Testis (tissue), 3 donors: ENCODE results near the gene SKAP1. TPM values are rescaled to one million over a fixed set of nuclear protein-coding genes. Genes with fewer than 3 reads are reported as not detected.

Source experiments
- DNase-seq: peaks from one replicate; pipeline ENCODE4 v3.0.0-alpha.2; 2019
- H3K27ac ChIP-seq, 2 donors: fragments of 200-600 bp; sonication (generic); one replicate each; pipeline ENCODE4 v1.5.1; 2019
- H3K27me3 ChIP-seq: fragments of 200-600 bp; sonication (generic); one replicate; pipeline ENCODE4 v1.5.1; 2019
- H3K36me3 ChIP-seq: fragments of 200-600 bp; sonication (generic); one replicate; pipeline ENCODE4 v1.5.1; 2017; ENCODE audit warnings: low read depth; ENCODE audit errors: missing control alignments
- H3K4me1 ChIP-seq: fragments of 200-600 bp; sonication (generic); one replicate; pipeline ENCODE4 v1.5.1; 2019
- H3K4me3 ChIP-seq, 2 donors: fragments of 200-600 bp; sonication (generic); one replicate each; pipeline ENCODE4 v1.5.1; 2017 to 2019
- H3K9me3 ChIP-seq: fragments of 200-600 bp; sonication (generic); one replicate; pipeline ENCODE4 v1.5.1; 2017
- CTCF ChIP-seq, 3 experiments: fragments of 450-650 bp in 2 of 3; fragments of 200-600 bp in 1 of 3; sonication (generic) in 1 of 3; IDR thresholded peaks; one replicate each; pipeline ENCODE4 v1.5.1; 2016 to 2019; ENCODE audit warnings: antibody characterized with exemption in 3 of 3, mild to moderate bottlenecking in 2 of 3, moderate library complexity in 1 of 3
- POLR2A ChIP-seq: fragments of 450-650 bp; IDR thresholded peaks from one replicate; pipeline ENCODE4 v1.6.1; 2017; ENCODE audit warnings: antibody characterized with exemption, mild to moderate bottlenecking, moderate library complexity
- WGBS, 2 donors: methylation state at CpG; one replicate each; pipeline ENCODE4 v1.1.5; 2018; 5-methylcytosine and 5-hydroxymethylcytosine counted together
- intact Hi-C: fragments of 100-400 bp; cut with DNase I; formaldehyde crosslinking; loops from one replicate; pipeline ENCODE4 v1.15.1; 2023; ENCODE audit warnings: low total_unique reads
- polyA plus RNA-seq: library from polyadenylated mRNA; stranded (reverse); fragments of 350-450 nt; fragmentation: Illumina TruSeq; extraction: RNeasy Lipid Tissue Mini Kit (QIAGEN cat#74804); gene quantifications from one replicate; pipeline ENCODE4 v1.2.3, GENCODE V29; 2014; ENCODE audit warnings: low read depth, low replicate concordance; ENCODE audit not compliant: insufficient read depth
- total RNA-seq, 2 donors: library from RNA; depleted of rRNA; stranded (reverse); fragments of >200 nt; gene quantifications; one replicate each; pipeline ENCODE4 v1.2.3, GENCODE V29; 2016

The SKAP1 gene
- total and polyA plus RNA-seq, 3 donors from 2014 or later, result 9.0 to 34.1 (median 16.9) TPM

- TF ChIP-seq CTCF (IDR thresholded peaks at IDR 0.05) (no peak), POLR2A (no peak)
- H3K36me3 ChIP-seq, result no peaks in the 10 kb centered on the region
- no peak for DNase-seq
- no peaks in the 10 kb centered on the region for H3K4me1 ChIP-seq
- no peaks in the 10 kb centered on the region for H3K9me3 ChIP-seq
- 39 to 50% methylated on average over 1 of the region's 1 CpG for WGBS, 2 donors
- intact Hi-C loops, result no loop called here
- H3K4me3 ChIP-seq, result no peak overlapping the region
- H3K27ac ChIP-seq, result no peak overlapping the region
- no peaks in the 10 kb centered on the region for H3K27me3 ChIP-seq
These were observed 214.4 kb downstream of the SKAP1 start for GRCh38 chr17:48215583-48216139.

- no peaks in the 10 kb centered on the region for H3K9me3 ChIP-seq
- H3K27ac ChIP-seq, result no peak overlapping the region
- no peaks in the 10 kb centered on the region for H3K27me3 ChIP-seq
- no peak overlapping the region for H3K4me3 ChIP-seq
- WGBS, 2 donors, result 71 to 72% methylated on average over 2 of the region's 2 CpGs
- TF ChIP-seq POLR2A (no peak), CTCF (IDR thresholded peaks at IDR 0.05) (no peak)
- H3K36me3 ChIP-seq, result no peaks in the 10 kb centered on the region
- no peaks in the 10 kb centered on the region for H3K4me1 ChIP-seq
- intact Hi-C loops, result no loop called here
- DNase-seq, result no peak
These were observed 216.2 kb downstream of the SKAP1 start for GRCh38 chr17:48213797-48214196.

GRCh38 chr17:48211787-48212186 is 218.2 kb downstream of the SKAP1 start:
- Histone ChIP-seq H3K4me3 (no peak overlapping the region), H3K9me3 (no peaks in the 10 kb centered on the region), H3K27ac (no peak overlapping the region), H3K4me1 (no peaks in the 10 kb centered on the region), H3K27me3 (no peaks in the 10 kb centered on the region), H3K36me3 (no peaks in the 10 kb centered on the region)
- no peak for DNase-seq
- intact Hi-C loops, result no loop called here
- TF ChIP-seq CTCF (IDR thresholded peaks at IDR 0.05) (no peak), POLR2A (no peak)
- WGBS, 2 donors, result 85 to 89% methylated on average over 4 of the region's 4 CpGs

- Histone ChIP-seq H3K4me3 (no peak overlapping the region), H3K36me3 (no peaks in the 10 kb centered on the region), H3K9me3 (no peaks in the 10 kb centered on the region), H3K27ac (no peak overlapping the region), H3K4me1 (no peaks in the 10 kb centered on the region), H3K27me3 (no peaks in the 10 kb centered on the region)
- no peak for DNase-seq
- intact Hi-C loops, result no loop called here
- TF ChIP-seq CTCF (IDR thresholded peaks at IDR 0.05) (no peak), POLR2A (no peak)
These were observed 219.0 kb downstream of the SKAP1 start for GRCh38 chr17:48211011-48211410.

- intact Hi-C loops, result no loop called here
These were observed 220.0 kb downstream of the SKAP1 start for GRCh38 chr17:48209973-48210372.

More at GRCh38 chr17:48209973-48210372, 220.0 kb downstream of the SKAP1 start:
- Histone ChIP-seq H3K4me3 (no peak overlapping the region), H3K4me1 (no peaks in the 10 kb centered on the region), H3K9me3 (no peaks in the 10 kb centered on the region), H3K27ac (no peak overlapping the region), H3K36me3 (no peaks in the 10 kb centered on the region), H3K27me3 (no peaks in the 10 kb centered on the region)
- TF ChIP-seq POLR2A, result no peak
- TF ChIP-seq CTCF (IDR thresholded peaks at IDR 0.05), result no peak
- no peak for DNase-seq
- 93 to 94% methylated on average over 10 of the region's 10 CpGs for WGBS, 2 donors
